Tibial nerve (tissue), 4 donors: Measurements from ENCODE around the gene TRPV4. TPM values are rescaled to one million over a fixed set of nuclear protein-coding genes. Genes with fewer than 3 reads are reported as not detected.

Experiments
- DNase-seq, 2 donors: peaks; one replicate each; pipeline ENCODE4 v3.0.0-alpha.2; 2019; ENCODE audit warnings: low spot score in 2 of 2
- H3K27ac ChIP-seq, 4 donors: fragments of 200-600 bp; sonication (generic) in 3 of 4; one replicate each; pipeline ENCODE4 v1.5.1; 2017 to 2019; ENCODE audit warnings: mild to moderate bottlenecking in 1 of 4
- H3K27me3 ChIP-seq, 2 donors: fragments of 200-600 bp; sonication (generic) in 1 of 2; one replicate each; pipeline versions ENCODE4 v1.5.1 to v1.6.0; 2017 to 2019
- H3K36me3 ChIP-seq, 3 donors: fragments of 200-600 bp; sonication (generic); one replicate each; pipeline ENCODE4 v1.5.1; 2018 to 2019
- H3K4me1 ChIP-seq, 4 donors: fragments of 200-600 bp; sonication (generic) in 3 of 4; one replicate each; pipeline ENCODE4 v1.5.1; 2017 to 2019
- H3K4me3 ChIP-seq, 4 donors: fragments of 200-600 bp; sonication (generic) in 3 of 4; one replicate each; pipeline ENCODE4 v1.5.1; 2017 to 2019; ENCODE audit warnings: mild to moderate bottlenecking in 1 of 4, moderate library complexity in 1 of 4
- H3K9me3 ChIP-seq, 4 donors: fragments of 200-600 bp; sonication (generic) in 3 of 4; one replicate each; pipeline ENCODE4 v1.5.1; 2017 to 2019
- CTCF ChIP-seq, 5 experiments: fragments of 200-600 bp in 3 of 5; fragments of 450-650 bp in 2 of 5; sonication (generic) in 3 of 5; IDR thresholded peaks; one replicate each; pipeline ENCODE4 v1.5.1; 2016 to 2019; ENCODE audit warnings: antibody characterized with exemption in 5 of 5, mild to moderate bottlenecking in 3 of 5, moderate library complexity in 2 of 5
- EP300 ChIP-seq, 2 donors: sonication (generic); formaldehyde crosslinking; IDR thresholded peaks; one replicate each; pipeline ENCODE4 v1.6.1; 2017; ENCODE audit warnings: antibody characterized with exemption in 2 of 2, mild to moderate bottlenecking in 1 of 2
- POLR2A ChIP-seq, 2 donors: fragments of 450-650 bp; IDR thresholded peaks; one replicate each; pipeline ENCODE4 v1.6.1; 2017; ENCODE audit warnings: antibody characterized with exemption in 2 of 2, mild to moderate bottlenecking in 2 of 2, moderate library complexity in 2 of 2
- WGBS, 2 donors: methylation state at CpG; one replicate each; pipeline ENCODE4 v1.1.5; 2018; 5-methylcytosine and 5-hydroxymethylcytosine counted together
- total RNA-seq, 4 donors: library from RNA; depleted of rRNA; stranded (reverse); fragments of >200 nt; gene quantifications; one replicate each; pipeline ENCODE4 v1.1.0, GENCODE V29; 2016

Gene TRPV4
- total RNA-seq, 4 donors from 2014 or later = 0.42 to 3.0 (median 1.4) TPM

GRCh38 chr12:109844983-109845823, 12.0 kb upstream of the TRPV4 start:
- Histone ChIP-seq H3K27me3 (no peaks in the 10 kb centered on the region), H3K4me3 (peak overlapping the region in 2 of 4 donors; percentile 26 to 33), H3K36me3 (no peaks in the 10 kb centered on the region), H3K9me3 (no peaks in the 10 kb centered on the region), H3K27ac (peak overlapping the region in 3 of 4 donors; percentile 30 to 50 (median 46)), H3K4me1 (peaks cover 0 to 9% (median 6%) of the 10 kb centered on the region in 4 donors)
- peak; percentile 74 to 87 for DNase-seq
- TF ChIP-seq CTCF (IDR thresholded peaks at IDR 0.05) (peak; percentile 94 to 99 (median 97)), POLR2A (IDR thresholded peaks at IDR 0.05) (no peak)
- 12 to 18% methylated on average over 19 to 26 of the region's 30 CpGs for WGBS, 2 donors

- Histone ChIP-seq H3K4me3 (no peak overlapping the region), H3K27me3 (no peaks in the 10 kb centered on the region), H3K27ac (no peak overlapping the region), H3K4me1 (peaks cover 0 to 9% (median 6%) of the 10 kb centered on the region in 4 donors), H3K9me3 (no peaks in the 10 kb centered on the region), H3K36me3 (no peaks in the 10 kb centered on the region)
- TF ChIP-seq POLR2A (IDR thresholded peaks at IDR 0.05) (no peak), CTCF (IDR thresholded peaks at IDR 0.05) (no peak), EP300 (IDR thresholded peaks at IDR 0.05) (no peak)
- DNase-seq = no peak
- 74 to 77% methylated on average over 5 of the region's 5 CpGs for WGBS, 2 donors
Observed at GRCh38 chr12:109844091-109844490, 10.9 kb upstream of the TRPV4 start.

- no peak for DNase-seq
- no peaks in the 10 kb centered on the region for H3K36me3 ChIP-seq
- H3K4me1 ChIP-seq = peaks cover 3 to 9% (median 6%) of the 10 kb centered on the region in 4 donors
- H3K4me3 ChIP-seq = no peak overlapping the region
- no peak overlapping the region for H3K27ac ChIP-seq
- 81 to 87% methylated on average over 5 of the region's 5 CpGs for WGBS, 2 donors
- H3K9me3 ChIP-seq = no peaks in the 10 kb centered on the region
- TF ChIP-seq EP300 (IDR thresholded peaks at IDR 0.05) (no peak), CTCF (IDR thresholded peaks at IDR 0.05) (no peak), POLR2A (IDR thresholded peaks at IDR 0.05) (no peak)
- no peaks in the 10 kb centered on the region for H3K27me3 ChIP-seq
Observed at GRCh38 chr12:109842021-109842420, 8.8 kb upstream of the TRPV4 start.

GRCh38 chr12:109841356-109841755, 8.2 kb upstream of the TRPV4 start:
- H3K4me1 ChIP-seq = peaks cover 3 to 9% (median 6%) of the 10 kb centered on the region in 4 donors
- no peak overlapping the region for H3K4me3 ChIP-seq
- 87 to 89% methylated on average over 9 of the region's 9 CpGs for WGBS, 2 donors
- no peaks in the 10 kb centered on the region for H3K27me3 ChIP-seq
- no peaks in the 10 kb centered on the region for H3K9me3 ChIP-seq
- H3K27ac ChIP-seq = no peak overlapping the region
- TF ChIP-seq CTCF (IDR thresholded peaks at IDR 0.05) = no peak
- TF ChIP-seq POLR2A (IDR thresholded peaks at IDR 0.05) = no peak
- TF ChIP-seq EP300 (IDR thresholded peaks at IDR 0.05) = no peak
- H3K36me3 ChIP-seq = no peaks in the 10 kb centered on the region
- DNase-seq = no peak

- Histone ChIP-seq H3K27ac (no peak overlapping the region), H3K27me3 (no peaks in the 10 kb centered on the region), H3K4me3 (no peak overlapping the region), H3K36me3 (no peaks in the 10 kb centered on the region), H3K4me1 (peaks cover 3 to 6% (median 5%) of the 10 kb centered on the region in 4 donors), H3K9me3 (no peaks in the 10 kb centered on the region)
- TF ChIP-seq POLR2A (IDR thresholded peaks at IDR 0.05) = no peak
- TF ChIP-seq CTCF (IDR thresholded peaks at IDR 0.05) = no peak
- TF ChIP-seq EP300 (IDR thresholded peaks at IDR 0.05) = no peak
- 59 to 73% methylated on average over 7 of the region's 7 CpGs for WGBS, 2 donors
- no peak for DNase-seq
Observed at GRCh38 chr12:109840305-109841074, 7.3 kb upstream of the TRPV4 start.
